Left lung (tissue), 10 donors: ENCODE measurements around the gene DIO3. TPM values are rescaled to one million over a fixed set of nuclear protein-coding genes. Genes with fewer than 3 reads are reported as not detected.

Experiments
- ATAC-seq: fragments of 200-7000 bp; cut with Tn5 transposase; one replicate; pipeline ENCODE4 v1.9.1; 2020; ENCODE audit warnings: moderate library complexity
- DNase-seq, 4 donors: peaks; one replicate each; pipeline ENCODE4 v3.0.0-alpha.2; 2013 to 2020
- H3K27ac ChIP-seq, 2 donors: fragments of 200-600 bp; sonication (generic) in 1 of 2; one replicate each; pipeline versions ENCODE4 v1.5.0 to v1.8.0; 2020 to 2021
- H3K27me3 ChIP-seq, 2 donors: fragments of 200-600 bp; sonication (generic) in 1 of 2; one replicate each; pipeline versions ENCODE4 v1.5.0 to v1.8.0; 2020 to 2021
- H3K36me3 ChIP-seq, 2 donors: fragments of 200-600 bp; sonication (generic) in 1 of 2; one replicate each; pipeline versions ENCODE4 v1.5.0 to v1.8.0; 2020 to 2021
- H3K4me1 ChIP-seq, 2 donors: fragments of 200-600 bp; one replicate each; pipeline ENCODE4 v1.8.0; 2021
- H3K4me3 ChIP-seq, 2 donors: fragments of 200-600 bp; sonication (generic) in 1 of 2; one replicate each; pipeline versions ENCODE4 v1.5.0 to v1.8.0; 2020 to 2021; ENCODE audit warnings: mild to moderate bottlenecking in 1 of 2
- H3K9me3 ChIP-seq, 2 donors: fragments of 200-600 bp; sonication (generic) in 1 of 2; one replicate each; pipeline versions ENCODE4 v1.5.0 to v1.8.0; 2020 to 2021
- intact Hi-C, 2 donors: fragments of 100-400 bp; cut with DNase I; formaldehyde crosslinking; loops; one replicate each; pipeline versions ENCODE4 v1.11.2 to v1.14.2; 2022
- polyA plus RNA-seq, 6 donors: library from polyadenylated mRNA; unstranded; fragments of 120-200 nt; gene quantifications; one replicate each; pipeline ENCODE4 v1.2.1, GENCODE V29; 2013; ENCODE audit not compliant: insufficient read length in 6 of 6
- total RNA-seq, 2 donors: library from RNA; stranded (reverse); fragmentation: NEBNext Ultra II Directional; extraction: Animal tissue kit (Norgen Biotek cat#: 25700); gene quantifications; one replicate each; pipeline ENCODE4 v1.2.1, GENCODE V29; 2021
- TF ChIP-seq, protein P1 (sequence below), 2 donors: fragments of 200-600 bp; sonication (generic) in 1 of 2; IDR thresholded peaks; one replicate each; pipeline versions ENCODE4 v1.5.0 to v1.8.0; 2021; ENCODE audit warnings: antibody characterized with exemption in 2 of 2
- donor health status: DM: no; HTN: yes; CAD: no.
- donor health status: DM: no; HTN: no; CAD: no.

Gene DIO3
- total and polyA plus RNA-seq, 8 donors: 0.16 to 0.84 (median 0.36) TPM

DNA sequence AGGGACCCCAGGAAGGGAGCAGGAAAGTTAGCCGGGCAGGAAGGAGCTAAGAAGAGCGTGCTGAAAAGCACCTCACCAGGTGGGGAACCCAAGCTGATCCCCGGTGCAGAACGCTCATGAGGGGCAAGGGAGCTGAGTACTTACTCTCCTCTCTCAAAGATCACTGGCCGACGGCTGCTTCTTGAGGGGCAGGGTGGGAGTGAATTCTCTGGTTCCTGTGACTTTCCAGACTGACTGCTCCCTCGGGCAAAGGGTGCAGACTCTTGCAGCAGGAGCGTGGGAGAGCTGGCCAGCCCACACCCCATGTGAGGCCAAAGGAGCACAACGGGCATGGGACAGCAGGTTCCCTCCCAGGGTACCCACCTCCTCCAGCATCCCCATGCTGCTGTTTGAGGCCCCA is 44.9 kb upstream of the DIO3 start:
- intact Hi-C loops: no loop called here
- H3K4me1 ChIP-seq: peaks cover 0 to 10% of the 10 kb centered on the region in 2 donors
- no peaks in the 10 kb centered on the region for H3K36me3 ChIP-seq
- ATAC-seq (no peak), DNase-seq (peak in 1 of 4 donors; percentile 58)
- H3K4me3 ChIP-seq: no peak overlapping the region
- H3K27me3 ChIP-seq: no peaks in the 10 kb centered on the region
- no peak overlapping the region for H3K27ac ChIP-seq
- peaks cover 0 to 6% of the 10 kb centered on the region in 2 donors for H3K9me3 ChIP-seq
- TF ChIP-seq, protein P1, sequence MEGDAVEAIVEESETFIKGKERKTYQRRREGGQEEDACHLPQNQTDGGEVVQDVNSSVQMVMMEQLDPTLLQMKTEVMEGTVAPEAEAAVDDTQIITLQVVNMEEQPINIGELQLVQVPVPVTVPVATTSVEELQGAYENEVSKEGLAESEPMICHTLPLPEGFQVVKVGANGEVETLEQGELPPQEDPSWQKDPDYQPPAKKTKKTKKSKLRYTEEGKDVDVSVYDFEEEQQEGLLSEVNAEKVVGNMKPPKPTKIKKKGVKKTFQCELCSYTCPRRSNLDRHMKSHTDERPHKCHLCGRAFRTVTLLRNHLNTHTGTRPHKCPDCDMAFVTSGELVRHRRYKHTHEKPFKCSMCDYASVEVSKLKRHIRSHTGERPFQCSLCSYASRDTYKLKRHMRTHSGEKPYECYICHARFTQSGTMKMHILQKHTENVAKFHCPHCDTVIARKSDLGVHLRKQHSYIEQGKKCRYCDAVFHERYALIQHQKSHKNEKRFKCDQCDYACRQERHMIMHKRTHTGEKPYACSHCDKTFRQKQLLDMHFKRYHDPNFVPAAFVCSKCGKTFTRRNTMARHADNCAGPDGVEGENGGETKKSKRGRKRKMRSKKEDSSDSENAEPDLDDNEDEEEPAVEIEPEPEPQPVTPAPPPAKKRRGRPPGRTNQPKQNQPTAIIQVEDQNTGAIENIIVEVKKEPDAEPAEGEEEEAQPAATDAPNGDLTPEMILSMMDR (IDR thresholded peaks at IDR 0.05): no peak

DNA sequence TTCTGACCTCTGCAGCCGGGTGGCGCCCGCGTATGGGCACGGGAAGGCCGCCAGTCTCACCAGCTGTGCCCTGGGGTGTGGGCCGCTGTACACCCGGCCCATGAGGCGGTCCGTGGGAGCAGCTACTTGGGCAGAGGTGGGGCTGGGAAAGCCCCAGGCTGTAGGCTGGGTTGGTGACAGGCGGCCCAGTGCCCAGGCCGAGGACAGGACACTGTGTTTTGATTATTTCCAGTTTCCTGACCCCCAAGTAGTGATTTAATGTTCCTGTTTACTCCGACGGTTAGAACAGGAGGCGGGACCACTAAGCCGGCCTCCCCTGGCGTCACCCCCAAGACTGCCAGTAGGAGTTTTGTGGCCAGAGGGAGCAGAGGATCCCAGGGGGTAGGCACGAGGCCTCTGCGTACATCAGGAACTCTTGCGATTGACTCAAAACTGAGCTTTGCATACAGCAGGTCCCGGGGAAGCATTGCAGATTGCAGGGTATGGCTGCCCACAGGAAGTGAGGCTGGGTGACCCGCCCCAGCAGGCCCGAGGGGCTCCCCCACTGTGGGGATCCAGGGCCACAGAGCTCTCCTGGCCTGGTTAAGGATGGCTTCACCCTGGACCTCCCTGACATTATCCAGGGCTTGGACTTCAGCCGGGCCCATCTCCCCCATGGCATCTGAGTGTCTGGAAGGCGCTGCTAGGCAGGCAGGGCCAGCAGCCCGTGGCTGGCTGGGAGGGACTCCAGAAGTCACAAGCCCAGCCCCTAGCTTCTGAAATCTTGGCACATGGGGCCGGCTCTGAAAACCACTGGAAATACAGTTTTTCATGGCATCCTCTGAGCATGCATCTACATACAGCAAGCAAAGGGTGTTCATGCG is 42.5 kb upstream of the DIO3 start:
- Histone ChIP-seq H3K4me3 (no peak overlapping the region), H3K27ac (peak overlapping the region in 1 of 2 donors; percentile 16), H3K36me3 (no peaks in the 10 kb centered on the region), H3K9me3 (peaks cover 0 to 6% of the 10 kb centered on the region in 2 donors), H3K27me3 (no peaks in the 10 kb centered on the region), H3K4me1 (peaks cover 0 to 10% of the 10 kb centered on the region in 2 donors)
- TF ChIP-seq, protein P1 (IDR thresholded peaks at IDR 0.05): no peak
- peak; percentile 11 for ATAC-seq
- intact Hi-C loops: no loop called here
- no peak for DNase-seq

DNA sequence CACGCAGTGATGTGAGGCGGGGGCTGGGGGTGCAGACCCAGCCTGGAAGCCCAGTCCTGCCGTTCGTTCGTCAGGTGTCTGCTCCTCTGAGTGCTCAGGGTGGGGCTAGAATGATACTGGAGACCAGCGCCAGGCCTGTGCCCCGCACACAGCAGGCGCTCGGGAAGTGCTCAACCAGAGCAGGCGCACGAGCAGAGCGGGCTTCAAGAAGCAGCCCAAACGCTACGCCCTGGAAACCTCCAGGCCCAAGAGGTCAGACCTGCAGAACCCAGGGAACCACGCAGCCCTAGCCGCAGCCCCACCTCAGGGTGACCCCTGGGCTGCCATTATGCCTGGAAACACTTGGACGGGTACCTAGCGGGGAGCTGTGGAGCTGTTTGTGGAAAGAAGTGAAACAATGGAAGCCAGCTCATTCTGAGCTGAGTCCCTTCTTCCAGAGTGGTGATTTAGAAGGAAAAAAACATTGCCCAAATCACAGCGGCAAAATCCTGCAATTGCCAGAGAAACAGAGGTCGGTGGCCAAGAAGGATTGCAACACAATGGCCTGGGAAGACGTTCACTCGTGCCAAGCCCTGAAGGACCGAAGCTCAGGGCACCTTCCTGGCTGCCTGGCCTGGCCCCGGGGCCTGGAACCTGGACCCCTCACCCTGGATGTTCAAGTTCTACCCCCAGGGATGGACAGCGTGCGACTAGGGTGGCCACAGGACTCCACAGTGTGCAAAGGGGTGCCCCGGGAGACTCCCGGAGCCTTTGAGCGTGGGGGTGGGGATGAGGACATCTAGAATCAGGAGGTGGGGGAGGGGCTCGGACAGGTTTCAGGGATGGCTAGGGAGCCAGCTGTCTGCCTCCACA is 40.4 kb upstream of the DIO3 start:
- ATAC-seq: no peak
- peak in 2 of 4 donors; percentile 52 to 73 for DNase-seq
- peaks cover 0 to 2% of the 10 kb centered on the region in 2 donors for H3K9me3 ChIP-seq
- no peak overlapping the region for H3K4me3 ChIP-seq
- H3K27me3 ChIP-seq: no peaks in the 10 kb centered on the region
- intact Hi-C loops: no loop called here
- TF ChIP-seq, protein P1 (IDR thresholded peaks at IDR 0.05): no peak
- H3K27ac ChIP-seq: peak overlapping the region in 1 of 2 donors; percentile 23
- peaks cover 0 to 10% of the 10 kb centered on the region in 2 donors for H3K4me1 ChIP-seq
- H3K36me3 ChIP-seq: no peaks in the 10 kb centered on the region

DNA sequence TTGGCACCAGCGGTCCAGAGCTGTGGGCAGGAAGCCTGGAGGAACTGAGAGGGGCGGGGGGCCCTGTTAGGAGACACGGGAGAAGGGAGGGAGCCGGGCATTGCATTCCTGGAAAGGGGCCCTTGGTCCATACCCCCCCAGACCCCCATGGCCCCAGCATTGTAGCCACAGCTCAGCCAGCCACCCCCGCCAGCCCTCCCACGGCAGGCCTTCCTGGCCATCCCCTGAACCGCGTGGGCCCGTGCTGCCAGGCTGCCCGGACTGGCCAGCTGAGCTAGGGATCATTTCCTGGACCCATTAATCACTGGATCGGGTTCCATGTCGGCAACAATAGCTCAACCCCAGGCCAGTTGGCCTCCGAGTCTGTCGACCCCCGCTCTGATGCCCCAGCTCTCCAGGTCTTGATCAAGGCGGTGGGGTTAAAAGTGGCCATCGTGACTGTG is 39.8 kb upstream of the DIO3 start:
- no peaks in the 10 kb centered on the region for H3K9me3 ChIP-seq
- TF ChIP-seq, protein P1 (IDR thresholded peaks at IDR 0.05): no peak
- no peak overlapping the region for H3K4me3 ChIP-seq
- H3K27ac ChIP-seq: no peak overlapping the region
- no peak for DNase-seq
- intact Hi-C loops: no loop called here
- no peaks in the 10 kb centered on the region for H3K36me3 ChIP-seq
- no peak for ATAC-seq
- peaks cover 0 to 10% of the 10 kb centered on the region in 2 donors for H3K4me1 ChIP-seq
- no peaks in the 10 kb centered on the region for H3K27me3 ChIP-seq

DNA sequence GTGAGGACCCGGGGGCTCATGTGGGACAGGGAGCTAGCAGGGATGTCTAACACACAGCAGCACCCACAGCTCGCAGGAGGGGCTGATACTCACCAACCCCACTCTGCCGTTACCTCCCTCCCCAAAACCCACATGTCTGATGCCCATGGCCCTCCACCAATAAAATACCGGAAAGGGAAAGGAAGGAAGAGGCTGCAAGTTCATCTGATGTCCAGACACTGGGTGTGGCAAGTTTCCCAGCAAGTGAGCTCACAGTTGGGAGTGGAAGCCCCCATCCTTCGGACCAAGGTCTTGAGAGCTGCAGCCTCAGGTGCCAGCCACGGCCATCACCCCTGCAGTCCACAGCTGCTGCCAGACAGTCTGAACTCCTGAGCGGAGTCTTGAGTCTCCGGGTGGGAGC is 39.3 kb upstream of the DIO3 start:
- Histone ChIP-seq H3K9me3 (no peaks in the 10 kb centered on the region), H3K36me3 (no peaks in the 10 kb centered on the region), H3K27ac (no peak overlapping the region), H3K4me3 (no peak overlapping the region), H3K4me1 (peaks cover 0 to 10% of the 10 kb centered on the region in 2 donors), H3K27me3 (no peaks in the 10 kb centered on the region)
- intact Hi-C loops: no loop called here
- DNase-seq (no peak), ATAC-seq (no peak)
- TF ChIP-seq, protein P1 (IDR thresholded peaks at IDR 0.05): no peak
